Tibial nerve (tissue), 3 donors: Measurements from ENCODE around the gene GLI1.

ENCODE experiments used
- POLR2A ChIP-seq, 2 donors: fragments of 450-650 bp; IDR thresholded peaks; one replicate each; pipeline ENCODE4 v1.6.1; 2017; ENCODE audit warnings: antibody characterized with exemption in 2 of 2, mild to moderate bottlenecking in 2 of 2, moderate library complexity in 2 of 2
- TF ChIP-seq, protein P1 (sequence below), 5 experiments: fragments of 200-600 bp in 3 of 5; fragments of 450-650 bp in 2 of 5; sonication (generic) in 3 of 5; IDR thresholded peaks; one replicate each; pipeline ENCODE4 v1.5.1; 2016 to 2019; ENCODE audit warnings: antibody characterized with exemption in 5 of 5, mild to moderate bottlenecking in 3 of 5, moderate library complexity in 2 of 5

DNA sequence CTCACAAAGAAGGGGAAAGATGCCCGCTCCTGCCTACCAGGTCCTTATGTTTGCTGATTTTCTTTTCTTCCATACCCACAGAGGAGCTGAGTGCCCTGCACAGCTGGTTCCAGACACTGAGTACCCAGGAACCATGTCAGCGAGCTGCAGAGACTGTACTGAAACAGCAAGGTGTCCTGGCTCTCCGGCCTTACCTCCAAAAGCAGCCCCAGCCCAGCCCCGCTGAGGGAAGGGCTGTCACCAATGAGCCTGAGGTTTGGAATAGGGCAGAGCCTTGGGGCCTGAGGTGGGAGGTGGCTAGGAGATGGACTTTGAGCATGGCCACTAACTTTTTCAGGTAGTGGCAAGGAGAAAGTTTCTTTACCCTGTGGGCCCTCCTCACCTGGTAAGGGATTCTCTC lies 30.5 kb downstream of the GLI1 start:
- TF ChIP-seq, protein P1, sequence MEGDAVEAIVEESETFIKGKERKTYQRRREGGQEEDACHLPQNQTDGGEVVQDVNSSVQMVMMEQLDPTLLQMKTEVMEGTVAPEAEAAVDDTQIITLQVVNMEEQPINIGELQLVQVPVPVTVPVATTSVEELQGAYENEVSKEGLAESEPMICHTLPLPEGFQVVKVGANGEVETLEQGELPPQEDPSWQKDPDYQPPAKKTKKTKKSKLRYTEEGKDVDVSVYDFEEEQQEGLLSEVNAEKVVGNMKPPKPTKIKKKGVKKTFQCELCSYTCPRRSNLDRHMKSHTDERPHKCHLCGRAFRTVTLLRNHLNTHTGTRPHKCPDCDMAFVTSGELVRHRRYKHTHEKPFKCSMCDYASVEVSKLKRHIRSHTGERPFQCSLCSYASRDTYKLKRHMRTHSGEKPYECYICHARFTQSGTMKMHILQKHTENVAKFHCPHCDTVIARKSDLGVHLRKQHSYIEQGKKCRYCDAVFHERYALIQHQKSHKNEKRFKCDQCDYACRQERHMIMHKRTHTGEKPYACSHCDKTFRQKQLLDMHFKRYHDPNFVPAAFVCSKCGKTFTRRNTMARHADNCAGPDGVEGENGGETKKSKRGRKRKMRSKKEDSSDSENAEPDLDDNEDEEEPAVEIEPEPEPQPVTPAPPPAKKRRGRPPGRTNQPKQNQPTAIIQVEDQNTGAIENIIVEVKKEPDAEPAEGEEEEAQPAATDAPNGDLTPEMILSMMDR (IDR thresholded peaks at IDR 0.05) = no peak
- TF ChIP-seq POLR2A (IDR thresholded peaks at IDR 0.05) = no peak
